HG03097 (cell line): Measurements from ENCODE around the gene ATP10D.
"Not testable (repeated sequence)": the region's sequence is repeated elsewhere in the genome, so short reads cannot be mapped to it uniquely, and the experiment has no call there.

Experiments
- ATAC-seq: cut with Tn5 transposase; IDR thresholded peaks from one replicate; pipeline ENCODE4 v1.9.1; 2021; ENCODE audit not compliant: unreplicated experiment, low FRiP score

Gene ATP10D

GRCh38 chr4:47533689-47534347 lies 48.7 kb downstream of the ATP10D start:
- ATAC-seq, result no peak

- no peak for ATAC-seq
Observed at GRCh38 chr4:47534772-47535171, 49.7 kb downstream of the ATP10D start.

- ATAC-seq, result no peak
Observed at GRCh38 chr4:47535567-47536147, 50.6 kb downstream of the ATP10D start.

GRCh38 chr4:47536966-47537365 lies 51.9 kb downstream of the ATP10D start:
- ATAC-seq, result no peak

- no peak for ATAC-seq
Observed at GRCh38 chr4:47538111-47538824, 53.2 kb downstream of the ATP10D start.

GRCh38 chr4:47538825-47539154 lies 53.7 kb downstream of the ATP10D start:
- ATAC-seq, result no peak

GRCh38 chr4:47542640-47543039 lies 57.6 kb downstream of the ATP10D start:
- not testable (repeated sequence) for ATAC-seq

- ATAC-seq, result no peak
Observed at GRCh38 chr4:47543331-47543730, 58.3 kb downstream of the ATP10D start.

- ATAC-seq, result not testable (repeated sequence)
Observed at GRCh38 chr4:47550357-47550756, 65.3 kb downstream of the ATP10D start.

- no peak for ATAC-seq
Observed at GRCh38 chr4:47550899-47551548, 65.9 kb downstream of the ATP10D start.

- ATAC-seq, result no peak
Observed at GRCh38 chr4:47551682-47552081, 66.6 kb downstream of the ATP10D start.

- no peak for ATAC-seq
Observed at GRCh38 chr4:47553329-47554125, 68.5 kb downstream of the ATP10D start.

- ATAC-seq, result not testable (repeated sequence)
Observed at GRCh38 chr4:47555920-47556319, 70.8 kb downstream of the ATP10D start.

- no peak for ATAC-seq
Observed at GRCh38 chr4:47557255-47557654, 72.2 kb downstream of the ATP10D start.

GRCh38 chr4:47560682-47561081 lies 75.6 kb downstream of the ATP10D start:
- no peak for ATAC-seq

GRCh38 chr4:47561331-47561730 lies 76.3 kb downstream of the ATP10D start:
- ATAC-seq, result no peak

GRCh38 chr4:47562297-47562696 lies 77.2 kb downstream of the ATP10D start:
- ATAC-seq, result no peak

- no peak for ATAC-seq
Observed at GRCh38 chr4:47566566-47566965, 81.5 kb downstream of the ATP10D start.

GRCh38 chr4:47566969-47567368 lies 81.9 kb downstream of the ATP10D start:
- no peak for ATAC-seq

- no peak for ATAC-seq
Observed at GRCh38 chr4:47567511-47567910, 82.4 kb downstream of the ATP10D start.

GRCh38 chr4:47570816-47571215 lies 85.7 kb downstream of the ATP10D start:
- no peak for ATAC-seq
